Liver (tissue), 9 donors: ENCODE data around the gene TRIM65. TPM values are rescaled to one million over a fixed set of nuclear protein-coding genes. Genes with fewer than 3 reads are reported as not detected.
"Not testable (repeated sequence)": the region's sequence is repeated elsewhere in the genome, so short reads cannot be mapped to it uniquely, and the experiment has no call there.

Source experiments
- DNase-seq: peaks from one replicate; pipeline ENCODE4 v3.0.0-alpha.2; 2017; ENCODE audit warnings: low spot score
- H3K27ac ChIP-seq, 2 donors: one replicate each; pipeline ENCODE4 v1.7.0; 2013; ENCODE audit warnings: inconsistent platforms in 2 of 2, low read length in 2 of 2, control low read depth in 1 of 2, low read depth in 1 of 2, mild to moderate bottlenecking in 1 of 2
- H3K27me3 ChIP-seq, 4 donors: one replicate each; pipeline versions ENCODE4 v1.6.1 to v1.7.0; 2013; ENCODE audit warnings: low read length in 3 of 4, inconsistent platforms in 1 of 4, mild to moderate bottlenecking in 1 of 4, moderate library complexity in 1 of 4; ENCODE audit not compliant: control insufficient read depth in 4 of 4, insufficient read depth in 4 of 4
- H3K36me3 ChIP-seq, 4 donors: one replicate each; pipeline versions ENCODE4 v1.6.1 to v1.7.0; 2013; ENCODE audit warnings: low read length in 3 of 4, mild to moderate bottlenecking in 3 of 4, low read depth in 1 of 4, moderate library complexity in 1 of 4; ENCODE audit not compliant: control insufficient read depth in 4 of 4, insufficient read depth in 3 of 4
- H3K4me1 ChIP-seq, 4 donors: one replicate each; pipeline versions ENCODE4 v1.6.1 to v1.7.0; 2013; ENCODE audit warnings: low read length in 3 of 4, mild to moderate bottlenecking in 3 of 4, moderate library complexity in 1 of 4; ENCODE audit not compliant: control insufficient read depth in 4 of 4, insufficient read depth in 4 of 4
- H3K4me3 ChIP-seq, 3 donors: one replicate each; pipeline versions ENCODE4 v1.6.1 to v1.7.0; 2013; ENCODE audit warnings: low read length in 3 of 3, control low read depth in 1 of 3, low read depth in 1 of 3, mild to moderate bottlenecking in 1 of 3
- H3K9ac ChIP-seq, 2 donors: one replicate each; pipeline ENCODE4 v1.7.0; 2013; ENCODE audit warnings: low read length in 2 of 2, mild to moderate bottlenecking in 2 of 2, moderate library complexity in 2 of 2, control low read depth in 1 of 2, low read depth in 1 of 2
- H3K9me3 ChIP-seq, 4 donors: one replicate each; pipeline versions ENCODE4 v1.6.1 to v1.7.0; 2013; ENCODE audit warnings: low read length in 3 of 4; ENCODE audit not compliant: control insufficient read depth in 4 of 4
- EGR1 ChIP-seq, 2 donors: IDR thresholded peaks; 2 replicates each; pipeline ENCODE4 v1.6.1; 2016 to 2018; ENCODE audit warnings: antibody characterized with exemption in 2 of 2, low read depth in 2 of 2
- FOXA1 ChIP-seq: IDR thresholded peaks from 2 replicates; pipeline ENCODE4 v1.6.1; 2016; ENCODE audit warnings: antibody characterized with exemption
- FOXA2 ChIP-seq: IDR thresholded peaks from 2 replicates; pipeline ENCODE4 v1.6.1; 2016; ENCODE audit warnings: antibody characterized with exemption
- GABPA ChIP-seq, 2 donors: IDR thresholded peaks in 1 of 2; conservative IDR thresholded peaks in 1 of 2; 2 replicates each; pipeline ENCODE4 v1.6.1; 2016; ENCODE audit warnings: antibody characterized with exemption in 2 of 2, mild to moderate bottlenecking in 1 of 2, moderate library complexity in 1 of 2
- HNF4A ChIP-seq, 2 donors: conservative IDR thresholded peaks; 2 replicates each; pipeline ENCODE4 v1.6.1; 2016; ENCODE audit warnings: antibody characterized with exemption in 2 of 2, mild to moderate bottlenecking in 2 of 2
- HNF4G ChIP-seq: IDR thresholded peaks from 2 replicates; pipeline ENCODE4 v1.6.1; 2016; ENCODE audit warnings: antibody characterized with exemption
- JUND ChIP-seq, 2 donors: IDR thresholded peaks; 2 replicates each; pipeline ENCODE4 v1.6.1; 2016; ENCODE audit warnings: antibody characterized with exemption in 2 of 2
- NR2F2 ChIP-seq: IDR thresholded peaks from 2 replicates; pipeline ENCODE4 v1.6.1; 2016; ENCODE audit warnings: antibody characterized with exemption
- RAD21 ChIP-seq, 2 donors: IDR thresholded peaks; 2 replicates each; pipeline ENCODE4 v1.6.1; 2016; ENCODE audit warnings: antibody characterized with exemption in 2 of 2, mild to moderate bottlenecking in 2 of 2
- RXRA ChIP-seq, 2 donors: IDR thresholded peaks; 2 replicates each; pipeline ENCODE4 v1.6.1; 2017 to 2018; ENCODE audit warnings: antibody characterized with exemption in 2 of 2, mild to moderate bottlenecking in 1 of 2
- SP1 ChIP-seq: IDR thresholded peaks from 2 replicates; pipeline ENCODE4 v1.6.1; 2018; ENCODE audit warnings: antibody characterized with exemption, mild to moderate bottlenecking
- TAF1 ChIP-seq: conservative IDR thresholded peaks from 2 replicates; pipeline ENCODE4 v1.6.1; 2016; ENCODE audit warnings: antibody characterized with exemption, mild to moderate bottlenecking
- YY1 ChIP-seq: IDR thresholded peaks from 2 replicates; pipeline ENCODE4 v1.6.1; 2016; ENCODE audit warnings: antibody characterized with exemption, mild to moderate bottlenecking
- WGBS: extraction: QIAGEN DNeasy Blood & Tissue Kit; methylation state at CpG from one replicate; pipeline ENCODE4 v1.1.7; 2013; 5-methylcytosine and 5-hydroxymethylcytosine counted together
- polyA plus RNA-seq, 2 donors: library from polyadenylated mRNA; stranded (reverse) in 1 of 2; unstranded in 1 of 2; fragments of 200-250 nt in 1 of 2; fragments of >200 nt in 1 of 2; fragmentation: Nextera tagmentation in 1 of 2; extraction: Ambion mirVana in 1 of 2; gene quantifications; one replicate each; pipeline versions ENCODE4 v1.2.1 to v1.2.3, GENCODE V29; 2013 to 2015
- total RNA-seq, 2 donors: library from RNA; depleted of rRNA; stranded (reverse); fragments of >200 nt; gene quantifications; one replicate each; pipeline ENCODE4 v1.2.3, GENCODE V29; 2014
- TF ChIP-seq, protein P1 (sequence below): IDR thresholded peaks from 2 replicates; pipeline ENCODE4 v1.6.1; 2016; ENCODE audit warnings: antibody characterized with exemption
- TF ChIP-seq, protein P2 (sequence below): fragments of 150-350 bp; IDR thresholded peaks from 2 replicates; pipeline ENCODE4 v1.5.1; 2017; ENCODE audit warnings: improper control_type of control experiment, low read depth, low read length; ENCODE audit not compliant: missing input control
- TF ChIP-seq, protein P3 (sequence below): IDR thresholded peaks from 2 replicates; pipeline ENCODE4 v1.6.1; 2016; ENCODE audit warnings: antibody characterized with exemption, mild to moderate bottlenecking
- TF ChIP-seq, protein P4 (sequence below): IDR thresholded peaks from 2 replicates; pipeline ENCODE4 v1.6.1; 2016; ENCODE audit warnings: antibody characterized with exemption
- TF ChIP-seq, protein P5 (sequence below): IDR thresholded peaks from 2 replicates; pipeline ENCODE4 v1.6.1; 2016; ENCODE audit warnings: antibody characterized with exemption
- donor health status: healthy.
- donor health status: healthy.
- donor health status: healthy.
- donor health status: healthy.
- donor health status: healthy.

The TRIM65 gene
- total and polyA plus RNA-seq, 4 donors: 1.5 to 8.6 (median 6.5) TPM

DNA sequence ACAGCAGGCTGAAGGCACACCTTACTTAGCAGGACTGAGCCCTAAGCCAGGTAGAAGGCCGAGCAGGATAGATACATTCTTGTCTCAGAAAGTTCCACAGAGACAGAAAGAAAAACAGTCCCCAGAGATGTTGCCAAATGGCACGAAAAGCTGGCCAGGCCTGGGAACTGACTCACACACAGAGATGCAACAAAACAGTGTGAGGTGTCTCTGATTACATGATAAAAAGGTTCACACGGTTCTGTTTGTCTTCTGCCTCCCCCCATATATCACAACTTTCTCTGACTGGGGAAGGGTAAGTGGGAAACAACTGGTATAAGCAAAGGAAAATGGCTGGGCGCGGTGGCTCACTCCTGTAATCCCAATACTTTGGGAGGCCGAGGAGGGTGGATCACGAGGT lies 43.3 kb downstream of the TRIM65 start:
- Histone ChIP-seq H3K9ac (no peak overlapping the region), H3K27me3 (no peaks in the 10 kb centered on the region), H3K4me1 (peaks cover 2 to 46% (median 34%) of the 10 kb centered on the region in 4 donors), H3K4me3 (no peak overlapping the region), H3K9me3 (no peaks in the 10 kb centered on the region), H3K36me3 (peaks cover 9 to 23% (median 18%) of the 10 kb centered on the region in 4 donors), H3K27ac (peak overlapping the region; percentile 19 to 96)
- WGBS: 68% methylated on average over 7 of the region's 7 CpGs
- DNase-seq: no peak
- TF ChIP-seq, protein P1, sequence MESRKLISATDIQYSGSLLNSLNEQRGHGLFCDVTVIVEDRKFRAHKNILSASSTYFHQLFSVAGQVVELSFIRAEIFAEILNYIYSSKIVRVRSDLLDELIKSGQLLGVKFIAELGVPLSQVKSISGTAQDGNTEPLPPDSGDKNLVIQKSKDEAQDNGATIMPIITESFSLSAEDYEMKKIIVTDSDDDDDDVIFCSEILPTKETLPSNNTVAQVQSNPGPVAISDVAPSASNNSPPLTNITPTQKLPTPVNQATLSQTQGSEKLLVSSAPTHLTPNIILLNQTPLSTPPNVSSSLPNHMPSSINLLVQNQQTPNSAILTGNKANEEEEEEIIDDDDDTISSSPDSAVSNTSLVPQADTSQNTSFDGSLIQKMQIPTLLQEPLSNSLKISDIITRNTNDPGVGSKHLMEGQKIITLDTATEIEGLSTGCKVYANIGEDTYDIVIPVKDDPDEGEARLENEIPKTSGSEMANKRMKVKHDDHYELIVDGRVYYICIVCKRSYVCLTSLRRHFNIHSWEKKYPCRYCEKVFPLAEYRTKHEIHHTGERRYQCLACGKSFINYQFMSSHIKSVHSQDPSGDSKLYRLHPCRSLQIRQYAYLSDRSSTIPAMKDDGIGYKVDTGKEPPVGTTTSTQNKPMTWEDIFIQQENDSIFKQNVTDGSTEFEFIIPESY: no peak
- TF ChIP-seq YY1: peak; percentile 5

DNA sequence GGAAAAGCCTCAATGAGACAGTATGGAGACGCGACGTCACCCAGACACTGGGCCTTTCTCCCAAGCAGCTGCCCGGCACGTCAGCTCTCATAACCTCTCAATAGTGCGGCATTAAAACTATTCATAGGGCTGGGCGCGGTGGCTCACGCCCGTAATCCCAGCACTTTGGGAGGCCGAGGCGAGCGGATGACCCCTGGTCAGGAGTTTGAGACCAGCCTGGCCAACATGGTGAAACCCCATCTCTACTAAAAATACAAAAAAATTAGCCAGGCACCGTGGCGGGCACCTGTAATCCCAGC lies 45.1 kb downstream of the TRIM65 start:
- peaks cover 2 to 52% (median 33%) of the 10 kb centered on the region in 4 donors for H3K4me1 ChIP-seq
- peak overlapping the region; percentile 77 to 78 for H3K27ac ChIP-seq
- not testable (repeated sequence) for H3K4me3 ChIP-seq, DNase-seq, H3K27me3 ChIP-seq, H3K9me3 ChIP-seq
- WGBS: 94% methylated on average over 15 of the region's 15 CpGs
- peaks cover 19 to 41% (median 35%) of the 10 kb centered on the region in 4 donors for H3K36me3 ChIP-seq
- H3K9ac ChIP-seq: peak overlapping the region in 1 of 2 donors; percentile 8

DNA sequence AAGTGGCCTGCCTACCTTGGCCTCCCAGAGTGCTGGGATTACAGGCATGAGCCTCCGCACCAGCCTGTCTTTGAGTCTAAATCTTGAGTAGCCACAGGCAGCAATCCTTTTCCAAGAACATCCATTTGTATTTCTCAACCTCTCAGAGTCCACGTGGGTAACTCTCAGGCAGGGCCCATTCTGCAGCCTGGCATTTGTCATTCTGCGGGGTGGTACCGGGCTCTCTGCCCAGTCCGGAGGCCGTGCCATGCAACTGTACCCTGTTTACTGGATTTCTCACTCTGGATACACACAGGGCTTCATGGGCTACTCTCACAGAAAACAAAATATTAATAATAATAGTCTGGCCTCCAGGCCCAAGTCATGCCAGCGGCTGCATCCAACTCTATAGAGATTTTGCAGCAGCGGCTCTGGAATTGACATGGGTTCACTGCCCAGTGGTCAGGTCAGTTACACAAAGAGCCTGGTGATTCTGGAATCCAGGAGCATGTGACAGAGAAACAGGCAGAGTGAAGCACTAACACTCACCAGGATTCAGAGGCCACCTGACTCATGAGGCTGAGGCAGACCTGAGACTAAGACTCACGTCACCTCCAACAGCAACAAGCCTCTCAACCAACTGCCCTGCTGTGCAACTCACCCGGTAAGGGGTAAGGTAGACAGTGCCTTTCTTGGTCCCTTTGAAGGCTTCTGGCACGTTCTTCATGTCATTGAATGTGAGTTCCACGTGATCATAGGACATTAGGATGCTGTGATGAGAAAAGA lies 45.6 kb downstream of the TRIM65 start:
- H3K4me1 ChIP-seq: peaks cover 2 to 47% (median 29%) of the 10 kb centered on the region in 4 donors
- 60% methylated on average over 12 of the region's 12 CpGs for WGBS
- no peaks in the 10 kb centered on the region for H3K9me3 ChIP-seq
- peaks cover 24 to 45% (median 37%) of the 10 kb centered on the region in 4 donors for H3K36me3 ChIP-seq
- TF ChIP-seq GABPA (IDR thresholded peaks at IDR 0.05 in 1 of 2, conservative IDR thresholded peaks at IDR 0.05 in 1 of 2) (no peak), TAF1 (no peak), RXRA (IDR thresholded peaks at IDR 0.05) (peak in 1 of 2 donors; percentile 58), HNF4A (conservative IDR thresholded peaks at IDR 0.05) (peak; percentile 35 to 62), FOXA2 (no peak), RAD21 (IDR thresholded peaks at IDR 0.05) (no peak), YY1 (peak; percentile 87), HNF4G (no peak), FOXA1 (no peak), NR2F2 (no peak), SP1 (no peak), JUND (IDR thresholded peaks at IDR 0.05) (peak in 1 of 2 donors; percentile 41), EGR1 (IDR thresholded peaks at IDR 0.05; ENCODE audit: low read depth in 2 of 2) (no peak)
- TF ChIP-seq, protein P2, sequence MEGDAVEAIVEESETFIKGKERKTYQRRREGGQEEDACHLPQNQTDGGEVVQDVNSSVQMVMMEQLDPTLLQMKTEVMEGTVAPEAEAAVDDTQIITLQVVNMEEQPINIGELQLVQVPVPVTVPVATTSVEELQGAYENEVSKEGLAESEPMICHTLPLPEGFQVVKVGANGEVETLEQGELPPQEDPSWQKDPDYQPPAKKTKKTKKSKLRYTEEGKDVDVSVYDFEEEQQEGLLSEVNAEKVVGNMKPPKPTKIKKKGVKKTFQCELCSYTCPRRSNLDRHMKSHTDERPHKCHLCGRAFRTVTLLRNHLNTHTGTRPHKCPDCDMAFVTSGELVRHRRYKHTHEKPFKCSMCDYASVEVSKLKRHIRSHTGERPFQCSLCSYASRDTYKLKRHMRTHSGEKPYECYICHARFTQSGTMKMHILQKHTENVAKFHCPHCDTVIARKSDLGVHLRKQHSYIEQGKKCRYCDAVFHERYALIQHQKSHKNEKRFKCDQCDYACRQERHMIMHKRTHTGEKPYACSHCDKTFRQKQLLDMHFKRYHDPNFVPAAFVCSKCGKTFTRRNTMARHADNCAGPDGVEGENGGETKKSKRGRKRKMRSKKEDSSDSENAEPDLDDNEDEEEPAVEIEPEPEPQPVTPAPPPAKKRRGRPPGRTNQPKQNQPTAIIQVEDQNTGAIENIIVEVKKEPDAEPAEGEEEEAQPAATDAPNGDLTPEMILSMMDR: no peak
- TF ChIP-seq, protein P1: no peak
- TF ChIP-seq, protein P3, sequence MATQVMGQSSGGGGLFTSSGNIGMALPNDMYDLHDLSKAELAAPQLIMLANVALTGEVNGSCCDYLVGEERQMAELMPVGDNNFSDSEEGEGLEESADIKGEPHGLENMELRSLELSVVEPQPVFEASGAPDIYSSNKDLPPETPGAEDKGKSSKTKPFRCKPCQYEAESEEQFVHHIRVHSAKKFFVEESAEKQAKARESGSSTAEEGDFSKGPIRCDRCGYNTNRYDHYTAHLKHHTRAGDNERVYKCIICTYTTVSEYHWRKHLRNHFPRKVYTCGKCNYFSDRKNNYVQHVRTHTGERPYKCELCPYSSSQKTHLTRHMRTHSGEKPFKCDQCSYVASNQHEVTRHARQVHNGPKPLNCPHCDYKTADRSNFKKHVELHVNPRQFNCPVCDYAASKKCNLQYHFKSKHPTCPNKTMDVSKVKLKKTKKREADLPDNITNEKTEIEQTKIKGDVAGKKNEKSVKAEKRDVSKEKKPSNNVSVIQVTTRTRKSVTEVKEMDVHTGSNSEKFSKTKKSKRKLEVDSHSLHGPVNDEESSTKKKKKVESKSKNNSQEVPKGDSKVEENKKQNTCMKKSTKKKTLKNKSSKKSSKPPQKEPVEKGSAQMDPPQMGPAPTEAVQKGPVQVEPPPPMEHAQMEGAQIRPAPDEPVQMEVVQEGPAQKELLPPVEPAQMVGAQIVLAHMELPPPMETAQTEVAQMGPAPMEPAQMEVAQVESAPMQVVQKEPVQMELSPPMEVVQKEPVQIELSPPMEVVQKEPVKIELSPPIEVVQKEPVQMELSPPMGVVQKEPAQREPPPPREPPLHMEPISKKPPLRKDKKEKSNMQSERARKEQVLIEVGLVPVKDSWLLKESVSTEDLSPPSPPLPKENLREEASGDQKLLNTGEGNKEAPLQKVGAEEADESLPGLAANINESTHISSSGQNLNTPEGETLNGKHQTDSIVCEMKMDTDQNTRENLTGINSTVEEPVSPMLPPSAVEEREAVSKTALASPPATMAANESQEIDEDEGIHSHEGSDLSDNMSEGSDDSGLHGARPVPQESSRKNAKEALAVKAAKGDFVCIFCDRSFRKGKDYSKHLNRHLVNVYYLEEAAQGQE: peak; percentile 30
- TF ChIP-seq, protein P4, sequence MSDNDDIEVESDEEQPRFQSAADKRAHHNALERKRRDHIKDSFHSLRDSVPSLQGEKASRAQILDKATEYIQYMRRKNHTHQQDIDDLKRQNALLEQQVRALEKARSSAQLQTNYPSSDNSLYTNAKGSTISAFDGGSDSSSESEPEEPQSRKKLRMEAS: peak; percentile 52
- TF ChIP-seq, protein P5, sequence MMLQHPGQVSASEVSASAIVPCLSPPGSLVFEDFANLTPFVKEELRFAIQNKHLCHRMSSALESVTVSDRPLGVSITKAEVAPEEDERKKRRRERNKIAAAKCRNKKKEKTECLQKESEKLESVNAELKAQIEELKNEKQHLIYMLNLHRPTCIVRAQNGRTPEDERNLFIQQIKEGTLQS: no peak
- no peak overlapping the region for H3K4me3 ChIP-seq
- H3K27ac ChIP-seq: peak overlapping the region; percentile 77 to 78
- peak overlapping the region in 1 of 2 donors; percentile 8 for H3K9ac ChIP-seq
- DNase-seq: no peak
- no peaks in the 10 kb centered on the region for H3K27me3 ChIP-seq
